Measurements from ENCODE around the gene ITGA8. TPM values are rescaled to one million over a fixed set of nuclear protein-coding genes. Genes with fewer than 3 reads are reported as not detected.

Gene ITGA8
- total and polyA plus RNA-seq, 8 donors = 1.7 to 55.8 (median 22.0) TPM

- peaks cover 0 to 9% (median 0%) of the 10 kb centered on the region in 3 donors for H3K27me3 ChIP-seq
- H3K27ac ChIP-seq = no peak overlapping the region
- intact Hi-C loops (cut with DNase I; ENCODE audit: low total_unique reads) = no loop called here
- peaks cover 0 to 11% (median 2%) of the 10 kb centered on the region in 4 donors for H3K4me1 ChIP-seq
- H3K9me3 ChIP-seq = no peaks in the 10 kb centered on the region
- no peak overlapping the region for H3K4me3 ChIP-seq
- DNase-seq = peak in 1 of 2 donors; percentile 67
- 59 to 77% (median 74%) methylated on average over 14 of the region's 14 CpGs for WGBS, 5 donors
- no peaks in the 10 kb centered on the region for H3K36me3 ChIP-seq
- no peak for TF ChIP-seq POLR2AphosphoS5 (IDR thresholded peaks at IDR 0.05)
- no peak for TF ChIP-seq CTCF (IDR thresholded peaks at IDR 0.05)
- TF ChIP-seq EP300 (IDR thresholded peaks at IDR 0.05) = no peak
- TF ChIP-seq POLR2A (IDR thresholded peaks at IDR 0.05) = no peak
Measured at GRCh38 chr10:15483215-15484075, 236.3 kb downstream of the ITGA8 start.

GRCh38 chr10:15482156-15482555 is 237.6 kb downstream of the ITGA8 start:
- WGBS, 5 donors = 40 to 48% (median 46%) methylated on average over 2 of the region's 2 CpGs
- Histone ChIP-seq H3K36me3 (no peaks in the 10 kb centered on the region), H3K27me3 (peaks cover 0 to 15% (median 0%) of the 10 kb centered on the region in 3 donors), H3K4me1 (peaks cover 0 to 11% (median 2%) of the 10 kb centered on the region in 4 donors), H3K4me3 (no peak overlapping the region), H3K9me3 (no peaks in the 10 kb centered on the region), H3K27ac (no peak overlapping the region)
- no peak for DNase-seq
- TF ChIP-seq EP300 (IDR thresholded peaks at IDR 0.05) = no peak
- no peak for TF ChIP-seq CTCF (IDR thresholded peaks at IDR 0.05)
- no peak for TF ChIP-seq POLR2AphosphoS5 (IDR thresholded peaks at IDR 0.05)
- no peak for TF ChIP-seq POLR2A (IDR thresholded peaks at IDR 0.05)
- intact Hi-C loops (cut with DNase I; ENCODE audit: low total_unique reads) = no loop called here

- 55 to 66% (median 57%) methylated on average over 2 of the region's 2 CpGs for WGBS, 5 donors
- Histone ChIP-seq H3K27me3 (peaks cover 0 to 15% (median 0%) of the 10 kb centered on the region in 3 donors), H3K36me3 (no peaks in the 10 kb centered on the region), H3K4me3 (no peak overlapping the region), H3K4me1 (no peaks in the 10 kb centered on the region), H3K27ac (no peak overlapping the region), H3K9me3 (no peaks in the 10 kb centered on the region)
- DNase-seq = no peak
- TF ChIP-seq POLR2AphosphoS5 (IDR thresholded peaks at IDR 0.05) (no peak), CTCF (IDR thresholded peaks at IDR 0.05) (no peak), POLR2A (IDR thresholded peaks at IDR 0.05) (no peak), EP300 (IDR thresholded peaks at IDR 0.05) (no peak)
- intact Hi-C loops (cut with DNase I; ENCODE audit: low total_unique reads) = no loop called here
Measured at GRCh38 chr10:15478950-15479349, 240.8 kb downstream of the ITGA8 start.

GRCh38 chr10:15478429-15478828 is 241.3 kb downstream of the ITGA8 start:
- WGBS, 5 donors = 40 to 66% (median 47%) methylated on average over 6 of the region's 6 CpGs
- TF ChIP-seq CTCF (IDR thresholded peaks at IDR 0.05) (no peak), POLR2A (IDR thresholded peaks at IDR 0.05) (no peak), POLR2AphosphoS5 (IDR thresholded peaks at IDR 0.05) (no peak), EP300 (IDR thresholded peaks at IDR 0.05) (no peak)
- Histone ChIP-seq H3K36me3 (no peaks in the 10 kb centered on the region), H3K4me3 (no peak overlapping the region), H3K4me1 (no peaks in the 10 kb centered on the region), H3K9me3 (no peaks in the 10 kb centered on the region), H3K27ac (no peak overlapping the region), H3K27me3 (peaks cover 0 to 15% (median 0%) of the 10 kb centered on the region in 3 donors)
- intact Hi-C loops (cut with DNase I; ENCODE audit: low total_unique reads) = no loop called here
- no peak for DNase-seq

Measured in stomach (tissue), 9 donors.